Caco-2 (cell line): ENCODE results near the gene MCEE. TPM values are rescaled to one million over a fixed set of nuclear protein-coding genes. Genes with fewer than 3 reads are reported as not detected.
A peak's percentile ranks its signal among the peaks of the same experiment; 100 is the strongest.
"Not testable (repeated sequence)": the region's sequence is repeated elsewhere in the genome, so short reads cannot be mapped to it uniquely, and the experiment has no call there.

Experiments
- BruUV-seq: library from RNA; stranded (reverse); fragments of 400-500 nt; replicated peaks from 2 replicates; lab custom pipeline; 2021; lab: Mats Ljungman, UMichigan
- CTCF ChIA-PET: fragments of 300-600 bp; sonication (Branson Sonifier 250); formaldehyde crosslinking; loops from one replicate; lab custom pipeline; 2022; ENCODE audit warnings: antibody characterized with exemption; lab: Charles Lee
- POLR2A ChIA-PET: fragments of 300-600 bp; sonication (Branson Sonifier 250); formaldehyde crosslinking; loops from one replicate; lab custom pipeline; 2022; ENCODE audit warnings: antibody characterized with exemption; lab: Charles Lee
- DNase-seq, 2 experiments: peaks; one replicate each; pipeline versions ENCODE4 v3.0.0 to v3.0.0-alpha.2; 2020 to 2022
- H3K27me3 ChIP-seq: replicated peaks from 2 replicates; pipeline ENCODE4 v1.6.0; 2011; ENCODE audit warnings: low read length; ENCODE audit not compliant: control insufficient read depth, insufficient read depth
- H3K36me3 ChIP-seq: 2 replicates; pipeline ENCODE4 v1.5.1; 2011; ENCODE audit warnings: low read length; ENCODE audit not compliant: control insufficient read depth, insufficient read depth
- H3K4me1 ChIP-seq: fragments of 250-450 bp; sonication (Bioruptor Pico); 2 replicates; pipeline ENCODE4 v1.5.1; 2020; ENCODE audit warnings: mild to moderate bottlenecking
- H3K4me3 ChIP-seq: 2 replicates; pipeline ENCODE4 v1.5.1; 2011; ENCODE audit warnings: low read depth, mild to moderate bottlenecking, control low read depth, low read length
- H3K9me3 ChIP-seq: fragments of 250-450 bp; sonication (Bioruptor Pico); 2 replicates; pipeline ENCODE4 v1.5.1; 2020; ENCODE audit warnings: mild to moderate bottlenecking, moderate library complexity
- H3K27ac Mint-ChIP-seq: one replicate; pipeline ENCODE4 v1.8.0; 2022; ENCODE audit warnings: mixed read lengths; ENCODE audit not compliant: unreplicated experiment
- H3K27me3 Mint-ChIP-seq: one replicate; pipeline ENCODE4 v1.8.0; 2022; ENCODE audit warnings: mixed read lengths; ENCODE audit not compliant: insufficient read depth, unreplicated experiment
- H3K36me3 Mint-ChIP-seq: one replicate; pipeline ENCODE4 v1.8.0; 2022; ENCODE audit warnings: mild to moderate bottlenecking, mixed read lengths; ENCODE audit not compliant: insufficient read depth, unreplicated experiment
- H3K4me1 Mint-ChIP-seq: one replicate; pipeline ENCODE4 v1.8.0; 2022; ENCODE audit warnings: low read depth, mixed read lengths; ENCODE audit not compliant: unreplicated experiment
- H3K4me3 Mint-ChIP-seq: one replicate; pipeline ENCODE4 v1.8.0; 2022; ENCODE audit warnings: mild to moderate bottlenecking, moderate library complexity, mixed read lengths; ENCODE audit not compliant: unreplicated experiment
- H3K9me3 Mint-ChIP-seq: one replicate; pipeline ENCODE4 v1.8.0; 2022; ENCODE audit warnings: mixed read lengths; ENCODE audit not compliant: unreplicated experiment
- intact Hi-C: fragments of 100-400 bp; cut with micrococcal nuclease; formaldehyde crosslinking; loops from one replicate; pipeline ENCODE4 v1.10.0; 2022; ENCODE audit not compliant: unreplicated experiment
- total RNA-seq: library from RNA; stranded (reverse); gene quantifications from 2 replicates; pipeline ENCODE4 v1.2.3, GENCODE V29; 2022
- TF ChIP-seq, protein P1 (sequence below), 2 experiments: fragments of 200-600 bp in 1 of 2; IDR thresholded peaks; 1 replicate in 1 of 2; 2 replicates in 1 of 2; pipeline versions ENCODE4 v1.5.1 to v1.8.0; 2011 to 2022; ENCODE audit warnings: antibody characterized with exemption in 1 of 2, control low read depth in 1 of 2, inconsistent platforms in 1 of 2, low read depth in 1 of 2, low read length in 1 of 2, mild to moderate bottlenecking in 1 of 2, moderate library complexity in 1 of 2; ENCODE audit not compliant: insufficient read depth in 1 of 2, severe bottlenecking in 1 of 2, unreplicated experiment in 1 of 2

The MCEE gene
- total RNA-seq, 1 experiment from 2014 or later: 13.7 TPM

DNA sequence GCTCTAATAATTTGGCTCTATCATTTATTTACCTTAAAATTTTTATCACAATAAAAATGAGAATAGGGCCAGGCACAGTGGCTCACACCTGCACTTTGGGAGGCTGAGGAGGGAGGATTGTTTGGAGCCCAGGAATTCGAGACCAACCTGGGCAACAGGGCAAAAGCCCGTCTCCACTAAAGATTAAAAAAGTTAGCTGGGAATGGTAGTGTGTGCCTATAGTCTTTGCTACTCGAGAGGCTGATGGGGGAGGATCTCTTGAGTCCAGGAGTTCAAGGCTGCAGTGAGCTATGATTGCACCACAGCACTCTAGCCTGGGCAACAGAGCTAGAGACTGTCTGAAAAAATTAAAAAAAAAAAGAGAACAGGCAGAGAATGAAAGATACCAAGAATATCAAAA is 6.1 kb upstream of the MCEE start:
- no TSS peak for BruUV-seq
- no peaks in the 10 kb centered on the region for H3K9me3 ChIP-seq
- H3K4me3 Mint-ChIP-seq: no peak overlapping the region
- no peak overlapping the region for H3K27ac Mint-ChIP-seq
- no peaks in the 10 kb centered on the region for H3K4me1 ChIP-seq
- no peaks in the 10 kb centered on the region for H3K9me3 Mint-ChIP-seq
- TF ChIP-seq, protein P1, sequence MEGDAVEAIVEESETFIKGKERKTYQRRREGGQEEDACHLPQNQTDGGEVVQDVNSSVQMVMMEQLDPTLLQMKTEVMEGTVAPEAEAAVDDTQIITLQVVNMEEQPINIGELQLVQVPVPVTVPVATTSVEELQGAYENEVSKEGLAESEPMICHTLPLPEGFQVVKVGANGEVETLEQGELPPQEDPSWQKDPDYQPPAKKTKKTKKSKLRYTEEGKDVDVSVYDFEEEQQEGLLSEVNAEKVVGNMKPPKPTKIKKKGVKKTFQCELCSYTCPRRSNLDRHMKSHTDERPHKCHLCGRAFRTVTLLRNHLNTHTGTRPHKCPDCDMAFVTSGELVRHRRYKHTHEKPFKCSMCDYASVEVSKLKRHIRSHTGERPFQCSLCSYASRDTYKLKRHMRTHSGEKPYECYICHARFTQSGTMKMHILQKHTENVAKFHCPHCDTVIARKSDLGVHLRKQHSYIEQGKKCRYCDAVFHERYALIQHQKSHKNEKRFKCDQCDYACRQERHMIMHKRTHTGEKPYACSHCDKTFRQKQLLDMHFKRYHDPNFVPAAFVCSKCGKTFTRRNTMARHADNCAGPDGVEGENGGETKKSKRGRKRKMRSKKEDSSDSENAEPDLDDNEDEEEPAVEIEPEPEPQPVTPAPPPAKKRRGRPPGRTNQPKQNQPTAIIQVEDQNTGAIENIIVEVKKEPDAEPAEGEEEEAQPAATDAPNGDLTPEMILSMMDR (IDR thresholded peaks at IDR 0.05; ENCODE audit: insufficient read depth in 1 of 2, low read depth in 1 of 2, low read length in 1 of 2, severe bottlenecking in 1 of 2, unreplicated experiment in 1 of 2): no peak
- no peaks in the 10 kb centered on the region for H3K4me1 Mint-ChIP-seq
- no peaks in the 10 kb centered on the region for H3K27me3 Mint-ChIP-seq
- H3K27me3 ChIP-seq: no peaks in the 10 kb centered on the region
- DNase-seq: no peak
- ChIA-PET POLR2A (no interaction called here), CTCF (no interaction called here)
- no peak overlapping the region for H3K4me3 ChIP-seq
- H3K36me3 ChIP-seq: peaks cover 1% of the 10 kb centered on the region; the same call in 1 of the 2 replicates
- peaks cover 70% of the 10 kb centered on the region for H3K36me3 Mint-ChIP-seq
- intact Hi-C loops: no loop called here

DNA sequence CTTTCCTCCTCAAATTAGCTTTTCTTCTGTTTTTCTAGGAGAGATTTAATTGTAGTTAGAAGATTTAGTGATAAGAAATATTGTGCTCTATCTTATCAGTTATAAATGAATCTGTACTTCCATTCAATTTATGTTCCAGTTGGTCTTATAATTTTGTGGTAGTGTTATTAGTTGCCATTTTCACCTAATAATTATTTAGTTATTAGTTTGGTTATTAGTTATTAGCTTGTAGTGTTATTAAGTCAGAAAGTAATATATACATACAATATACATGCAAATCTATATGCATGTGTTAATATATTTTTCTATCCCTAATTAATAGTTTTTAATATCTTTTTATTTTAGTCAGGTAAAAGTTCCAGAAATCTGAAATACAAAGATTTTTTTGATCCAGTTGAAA is 3.6 kb upstream of the MCEE start:
- Mint-ChIP-seq H3K4me3 (no peak overlapping the region), H3K36me3 (peaks cover 59% of the 10 kb centered on the region), H3K4me1 (no peaks in the 10 kb centered on the region), H3K27me3 (no peaks in the 10 kb centered on the region), H3K27ac (no peak overlapping the region), H3K9me3 (no peaks in the 10 kb centered on the region)
- ChIA-PET POLR2A (no interaction called here), CTCF (no interaction called here)
- Histone ChIP-seq H3K9me3 (no peaks in the 10 kb centered on the region), H3K4me1 (0 out of 2 replicates have a peak, but pooled peaks cover 2% of the 10 kb centered on the region), H3K36me3 (peaks cover 1% of the 10 kb centered on the region; the same call in 1 of the 2 replicates), H3K4me3 (no peak overlapping the region), H3K27me3 (no peaks in the 10 kb centered on the region)
- no TSS peak for BruUV-seq
- intact Hi-C loops: no loop called here
- TF ChIP-seq, protein P1 (IDR thresholded peaks at IDR 0.05; ENCODE audit: insufficient read depth in 1 of 2, low read depth in 1 of 2, low read length in 1 of 2, severe bottlenecking in 1 of 2, unreplicated experiment in 1 of 2): no peak
- DNase-seq: no peak

DNA sequence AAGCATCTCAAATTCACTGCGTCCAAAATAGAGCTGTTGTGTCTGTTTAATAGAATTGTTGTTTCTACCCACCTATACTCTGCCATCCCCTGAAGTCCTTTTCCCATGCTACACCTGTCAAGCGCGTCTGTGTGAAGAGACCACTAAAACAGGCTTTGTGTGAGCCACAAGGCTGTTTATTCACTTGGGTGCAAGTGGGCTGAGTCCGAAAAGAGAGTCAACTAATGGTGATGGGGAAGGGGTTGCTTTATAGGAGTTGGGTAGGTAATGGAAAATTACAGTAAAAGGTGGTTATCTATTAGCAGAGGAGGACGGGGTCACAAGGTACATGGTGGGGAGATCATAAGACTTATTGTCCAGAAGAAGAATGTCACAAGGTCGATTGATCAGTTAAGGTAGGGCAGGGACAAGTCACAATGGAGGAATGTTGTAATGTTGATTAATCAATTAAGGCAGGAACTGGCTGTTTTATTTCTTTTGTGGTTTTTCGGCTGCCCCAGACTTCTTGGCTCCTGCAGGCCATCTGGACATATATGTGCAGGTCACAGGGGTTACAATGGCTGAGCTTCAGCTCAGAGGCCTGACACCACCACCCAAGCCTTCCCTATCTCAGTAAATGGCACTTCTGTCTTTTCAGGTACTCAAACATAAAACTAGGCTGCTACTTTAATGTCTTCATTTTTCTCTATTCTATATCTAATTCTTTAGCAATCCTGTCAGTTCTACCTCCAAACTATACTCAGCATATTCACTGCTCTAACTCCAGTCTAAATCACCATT is 1.5 kb upstream of the MCEE start:
- intact Hi-C loops, H3K9me3 Mint-ChIP-seq, H3K4me1 ChIP-seq, H3K27ac Mint-ChIP-seq, H3K9me3 ChIP-seq, BruUV-seq, H3K27me3 ChIP-seq, H3K36me3 ChIP-seq, POLR2A ChIA-PET, H3K4me1 Mint-ChIP-seq, H3K4me3 Mint-ChIP-seq, DNase-seq, H3K27me3 Mint-ChIP-seq: not testable (repeated sequence)
- CTCF ChIA-PET: interaction anchor here (1.4 kb wide), 1 partner anchor 31 kb away, joined by 6 read pairs; no protein-coding TSS in a partner anchor
- peaks cover 38% of the 10 kb centered on the region for H3K36me3 Mint-ChIP-seq
- H3K4me3 ChIP-seq: peak overlapping the region; percentile 73
